IMR-90 (cell line): Measurements from ENCODE around the gene LDLRAD4.

ENCODE experiments used
- CEBPB ChIP-seq: IDR thresholded peaks from 2 replicates; pipeline ENCODE4 v1.6.1; 2012; ENCODE audit warnings: low read depth, low read length, improper control_type of control experiment
- CHD1 ChIP-seq: IDR thresholded peaks from 2 replicates; pipeline ENCODE4 v1.6.1; 2012; ENCODE audit warnings: low read depth, low read length, improper control_type of control experiment
- MAFK ChIP-seq: IDR thresholded peaks from 2 replicates; pipeline ENCODE4 v1.6.1; 2012; ENCODE audit warnings: low read depth, low read length, improper control_type of control experiment
- MXI1 ChIP-seq: IDR thresholded peaks from 2 replicates; pipeline ENCODE4 v1.6.1; 2012; ENCODE audit warnings: low read depth, mild to moderate bottlenecking, low read length, moderate library complexity, borderline replicate concordance
- POLR2A ChIP-seq: IDR thresholded peaks from 2 replicates; pipeline ENCODE4 v1.6.1; 2012; ENCODE audit warnings: mild to moderate bottlenecking, low read depth, low read length
- SMC3 ChIP-seq: fragments of 150-350 bp; IDR thresholded peaks from 2 replicates; pipeline ENCODE4 v1.6.1; 2016; ENCODE audit warnings: low read depth, mild to moderate bottlenecking, antibody characterized with exemption, low read length, moderate library complexity
- TF ChIP-seq, protein P1 (sequence below): conservative IDR thresholded peaks from 2 replicates; pipeline ENCODE4 v1.5.1; 2012; ENCODE audit warnings: mild to moderate bottlenecking, low read depth, low read length, improper control_type of control experiment
- TF ChIP-seq, protein P2 (sequence below): fragments of 150-350 bp; IDR thresholded peaks from 2 replicates; pipeline ENCODE4 v1.6.1; 2017; ENCODE audit warnings: mild to moderate bottlenecking, antibody characterized with exemption, low read length, low read depth

DNA sequence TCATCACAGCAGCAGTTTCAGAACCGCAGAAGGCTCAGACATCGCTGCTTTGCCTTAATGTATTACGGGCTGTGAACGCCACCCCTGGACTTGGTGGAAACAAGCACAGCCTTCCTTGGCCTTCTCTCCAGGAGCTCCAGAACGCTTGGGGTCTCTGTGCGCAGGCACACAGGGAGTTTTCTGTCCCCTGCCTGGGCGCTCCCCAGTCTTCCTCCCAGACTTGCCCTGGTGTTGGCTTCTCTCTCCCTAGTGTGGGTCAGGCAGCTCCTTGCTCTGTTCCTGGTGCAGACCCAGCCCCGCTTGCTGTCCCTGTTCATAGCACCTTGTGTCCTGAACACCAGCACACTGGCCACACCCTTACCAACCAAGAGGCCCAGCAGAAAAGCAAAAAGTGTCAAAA, 404.2 kb downstream of the LDLRAD4 start:
- TF ChIP-seq POLR2A (no peak), CEBPB (no peak), CHD1 (no peak), MAFK (no peak), MXI1 (no peak), SMC3 (no peak)
- TF ChIP-seq, protein P1, sequence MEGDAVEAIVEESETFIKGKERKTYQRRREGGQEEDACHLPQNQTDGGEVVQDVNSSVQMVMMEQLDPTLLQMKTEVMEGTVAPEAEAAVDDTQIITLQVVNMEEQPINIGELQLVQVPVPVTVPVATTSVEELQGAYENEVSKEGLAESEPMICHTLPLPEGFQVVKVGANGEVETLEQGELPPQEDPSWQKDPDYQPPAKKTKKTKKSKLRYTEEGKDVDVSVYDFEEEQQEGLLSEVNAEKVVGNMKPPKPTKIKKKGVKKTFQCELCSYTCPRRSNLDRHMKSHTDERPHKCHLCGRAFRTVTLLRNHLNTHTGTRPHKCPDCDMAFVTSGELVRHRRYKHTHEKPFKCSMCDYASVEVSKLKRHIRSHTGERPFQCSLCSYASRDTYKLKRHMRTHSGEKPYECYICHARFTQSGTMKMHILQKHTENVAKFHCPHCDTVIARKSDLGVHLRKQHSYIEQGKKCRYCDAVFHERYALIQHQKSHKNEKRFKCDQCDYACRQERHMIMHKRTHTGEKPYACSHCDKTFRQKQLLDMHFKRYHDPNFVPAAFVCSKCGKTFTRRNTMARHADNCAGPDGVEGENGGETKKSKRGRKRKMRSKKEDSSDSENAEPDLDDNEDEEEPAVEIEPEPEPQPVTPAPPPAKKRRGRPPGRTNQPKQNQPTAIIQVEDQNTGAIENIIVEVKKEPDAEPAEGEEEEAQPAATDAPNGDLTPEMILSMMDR = no peak
- TF ChIP-seq, protein P2, sequence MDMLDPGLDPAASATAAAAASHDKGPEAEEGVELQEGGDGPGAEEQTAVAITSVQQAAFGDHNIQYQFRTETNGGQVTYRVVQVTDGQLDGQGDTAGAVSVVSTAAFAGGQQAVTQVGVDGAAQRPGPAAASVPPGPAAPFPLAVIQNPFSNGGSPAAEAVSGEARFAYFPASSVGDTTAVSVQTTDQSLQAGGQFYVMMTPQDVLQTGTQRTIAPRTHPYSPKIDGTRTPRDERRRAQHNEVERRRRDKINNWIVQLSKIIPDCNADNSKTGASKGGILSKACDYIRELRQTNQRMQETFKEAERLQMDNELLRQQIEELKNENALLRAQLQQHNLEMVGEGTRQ = no peak
